Esophagus squamous epithelium (tissue), 5 donors: ENCODE measurements around the gene TNNI2. TPM values are rescaled to one million over a fixed set of nuclear protein-coding genes. Genes with fewer than 3 reads are reported as not detected.
A peak's percentile ranks its signal among the peaks of the same experiment; 100 is the strongest.

Source experiments
- DNase-seq: peaks from one replicate; lab custom pipeline; 2025; lab: John Stamatoyannopoulos, UW
- H3K27ac ChIP-seq, 4 donors: fragments of 200-600 bp; sonication (generic); one replicate each; pipeline ENCODE4 v1.5.1; 2016 to 2019; ENCODE audit warnings: mild to moderate bottlenecking in 1 of 4
- H3K27me3 ChIP-seq, 4 donors: fragments of 200-600 bp; sonication (generic); 1 replicate in 3 of 4; 2 replicates in 1 of 4; pipeline versions ENCODE4 v1.5.1 to v1.6.0; 2017 to 2021; ENCODE audit warnings: antibody characterized with exemption in 1 of 4
- H3K36me3 ChIP-seq, 3 donors: fragments of 200-600 bp; sonication (generic); one replicate each; pipeline ENCODE4 v1.5.1; 2016 to 2019
- H3K4me1 ChIP-seq, 3 donors: fragments of 200-600 bp; sonication (generic); one replicate each; pipeline ENCODE4 v1.5.1; 2017 to 2019
- H3K4me3 ChIP-seq, 4 donors: fragments of 200-600 bp; sonication (generic); 1 replicate in 3 of 4; 2 replicates in 1 of 4; pipeline ENCODE4 v1.5.1; 2016 to 2019; ENCODE audit warnings: mild to moderate bottlenecking in 2 of 4, moderate library complexity in 1 of 4
- H3K9me3 ChIP-seq, 3 donors: fragments of 200-600 bp; sonication (generic); one replicate each; pipeline ENCODE4 v1.5.1; 2016 to 2019
- CTCF ChIP-seq, 6 experiments: fragments of 450-650 bp in 4 of 6; fragments of 200-600 bp in 2 of 6; sonication (generic) in 2 of 6; IDR thresholded peaks; one replicate each; pipeline ENCODE4 v1.5.1; 2016 to 2019; ENCODE audit warnings: antibody characterized with exemption in 6 of 6, mild to moderate bottlenecking in 4 of 6, moderate library complexity in 4 of 6
- POLR2A ChIP-seq, 4 donors: fragments of 450-650 bp; IDR thresholded peaks; one replicate each; pipeline ENCODE4 v1.6.1; 2017; ENCODE audit warnings: antibody characterized with exemption in 4 of 4, mild to moderate bottlenecking in 4 of 4, moderate library complexity in 3 of 4
- WGBS, 2 donors: methylation state at CpG; one replicate each; pipeline ENCODE4 v1.1.5; 2018; 5-methylcytosine and 5-hydroxymethylcytosine counted together
- intact Hi-C: fragments of 100-400 bp; cut with DNase I; formaldehyde crosslinking; loops from one replicate; pipeline ENCODE4 v1.15.0; 2022
- total RNA-seq, 4 donors: library from RNA; depleted of rRNA; stranded (reverse); fragments of >200 nt; gene quantifications; one replicate each; pipeline ENCODE4 v1.1.0, GENCODE V29; 2016
- donor health status: DM: yes; HTN: yes; CAD: no.

The TNNI2 gene
- total RNA-seq, 4 donors from 2014 or later, result 14.7 to 23.8 (median 15.0) TPM; not detected in 1

- intact Hi-C loops, result no loop called here
- TF ChIP-seq CTCF (IDR thresholded peaks at IDR 0.05), result no peak
- no peak for TF ChIP-seq POLR2A (IDR thresholded peaks at IDR 0.05)
- Histone ChIP-seq H3K9me3 (no peaks in the 10 kb centered on the region), H3K27ac (no peak overlapping the region), H3K4me1 (peaks cover 0 to 91% (median 20%) of the 10 kb centered on the region in 3 donors), H3K4me3 (no peak overlapping the region), H3K27me3 (peaks cover 0 to 38% (median 0%) of the 10 kb centered on the region in 4 donors), H3K36me3 (no peaks in the 10 kb centered on the region)
- WGBS, 2 donors, result 67 to 95% methylated on average over 14 to 17 of the region's 23 CpGs
- no peak for DNase-seq
These were observed 14.4 kb upstream of the TNNI2 start for GRCh38 chr11:1824221-1825038.

- DNase-seq, result no peak
- Histone ChIP-seq H3K4me3 (no peak overlapping the region), H3K9me3 (no peaks in the 10 kb centered on the region), H3K4me1 (peaks cover under 1 to 95% (median 21%) of the 10 kb centered on the region in 3 donors), H3K27ac (no peak overlapping the region), H3K27me3 (peaks cover 0 to 38% (median 0%) of the 10 kb centered on the region in 4 donors), H3K36me3 (no peaks in the 10 kb centered on the region)
- intact Hi-C loops, result no loop called here
- peak in 4 of 6 experiments; percentile 11 to 51 (median 37) for TF ChIP-seq CTCF (IDR thresholded peaks at IDR 0.05)
- TF ChIP-seq POLR2A (IDR thresholded peaks at IDR 0.05), result no peak
- WGBS, 2 donors, result 55 to 87% methylated on average over 9 to 15 of the region's 26 CpGs
These were observed 13.6 kb upstream of the TNNI2 start for GRCh38 chr11:1825039-1825740.

- no peak overlapping the region for H3K4me3 ChIP-seq
- intact Hi-C loops, result no loop called here
- WGBS, 2 donors, result 55 to 80% methylated on average over 2 to 8 of the region's 33 CpGs
- peaks cover 5 to 95% (median 19%) of the 10 kb centered on the region in 3 donors for H3K4me1 ChIP-seq
- H3K27ac ChIP-seq, result no peak overlapping the region
- no peaks in the 10 kb centered on the region for H3K36me3 ChIP-seq
- peaks cover 0 to 38% (median 0%) of the 10 kb centered on the region in 4 donors for H3K27me3 ChIP-seq
- no peak for DNase-seq
- TF ChIP-seq CTCF (IDR thresholded peaks at IDR 0.05) (no peak), POLR2A (IDR thresholded peaks at IDR 0.05) (no peak)
- H3K9me3 ChIP-seq, result no peaks in the 10 kb centered on the region
These were observed 12.9 kb upstream of the TNNI2 start for GRCh38 chr11:1825785-1826451.

GRCh38 chr11:1826552-1827094, 12.2 kb upstream of the TNNI2 start:
- Histone ChIP-seq H3K4me1 (peaks cover 12 to 97% (median 26%) of the 10 kb centered on the region in 3 donors), H3K27ac (peak overlapping the region in 1 of 4 donors; percentile 15), H3K27me3 (peaks cover 0 to 43% (median 0%) of the 10 kb centered on the region in 4 donors)

More at GRCh38 chr11:1826552-1827094, 12.2 kb upstream of the TNNI2 start:
- TF ChIP-seq POLR2A (IDR thresholded peaks at IDR 0.05) (no peak), CTCF (IDR thresholded peaks at IDR 0.05) (peak in 1 of 6 experiments; percentile 7)
- DNase-seq, result no peak
- WGBS, 2 donors, result 40 to 73% methylated on average over 1 to 6 of the region's 15 CpGs
- Histone ChIP-seq H3K36me3 (no peaks in the 10 kb centered on the region), H3K4me3 (no peak overlapping the region), H3K9me3 (no peaks in the 10 kb centered on the region)
- intact Hi-C loops, result no loop called here
